Stimulated activated CD4-positive, alpha-beta T cell treated with anti-CD3 and anti-CD28 coated beads, Interleukin-1b, Interleukin-23, amount 100 ng/mL, for 1 hour (primary cell): ENCODE data around the gene PIEZO1.
A peak's percentile ranks its signal among the peaks of the same experiment; 100 is the strongest.
"Not testable (repeated sequence)": the region's sequence is repeated elsewhere in the genome, so short reads cannot be mapped to it uniquely, and the experiment has no call there.

Source experiments
- DNase-seq, 2 donors: peaks; one replicate each; pipeline ENCODE4 v3.0.0-alpha.2; 2020; ENCODE audit warnings: low read depth in 2 of 2

Gene PIEZO1

GRCh38 chr16:88783391-88784073 lies 1.5 kb downstream of the PIEZO1 start:
- DNase-seq, result no peak

GRCh38 chr16:88782454-88783390 lies 2.3 kb downstream of the PIEZO1 start:
- DNase-seq, result peak in 1 of 2 donors; percentile 67

- no peak for DNase-seq
Measured at GRCh38 chr16:88781140-88782077, 3.6 kb downstream of the PIEZO1 start.

GRCh38 chr16:88780142-88781062 lies 4.6 kb downstream of the PIEZO1 start:
- DNase-seq, result no peak

- DNase-seq, result no peak
Measured at GRCh38 chr16:88779406-88780141, 5.4 kb downstream of the PIEZO1 start.

GRCh38 chr16:88778541-88779065 lies 6.4 kb downstream of the PIEZO1 start:
- no peak for DNase-seq

- no peak for DNase-seq
Measured at GRCh38 chr16:88778271-88778525, 6.8 kb downstream of the PIEZO1 start.

- no peak for DNase-seq
Measured at GRCh38 chr16:88777471-88778270, 7.3 kb downstream of the PIEZO1 start.

GRCh38 chr16:88775825-88776224 lies 9.2 kb downstream of the PIEZO1 start:
- no peak for DNase-seq

- DNase-seq, result no peak
Measured at GRCh38 chr16:88774544-88775393, 10.3 kb downstream of the PIEZO1 start.

- DNase-seq, result no peak
Measured at GRCh38 chr16:88773812-88774291, 11.2 kb downstream of the PIEZO1 start.

GRCh38 chr16:88772871-88773811 lies 11.9 kb downstream of the PIEZO1 start:
- no peak for DNase-seq

- not testable (repeated sequence) for DNase-seq
Measured at GRCh38 chr16:88771781-88772180, 13.2 kb downstream of the PIEZO1 start.

GRCh38 chr16:88771294-88771772 lies 13.7 kb downstream of the PIEZO1 start:
- DNase-seq, result no peak

GRCh38 chr16:88770461-88771293 lies 14.3 kb downstream of the PIEZO1 start:
- DNase-seq, result no peak
